HG03280 (cell line): ENCODE measurements around the gene LMBR1.

Source experiments
- ATAC-seq: cut with Tn5 transposase; IDR thresholded peaks from one replicate; pipeline ENCODE4 v1.9.1; 2021; ENCODE audit warnings: mild to moderate bottlenecking, moderate library complexity; ENCODE audit not compliant: unreplicated experiment

LMBR1 gene

DNA sequence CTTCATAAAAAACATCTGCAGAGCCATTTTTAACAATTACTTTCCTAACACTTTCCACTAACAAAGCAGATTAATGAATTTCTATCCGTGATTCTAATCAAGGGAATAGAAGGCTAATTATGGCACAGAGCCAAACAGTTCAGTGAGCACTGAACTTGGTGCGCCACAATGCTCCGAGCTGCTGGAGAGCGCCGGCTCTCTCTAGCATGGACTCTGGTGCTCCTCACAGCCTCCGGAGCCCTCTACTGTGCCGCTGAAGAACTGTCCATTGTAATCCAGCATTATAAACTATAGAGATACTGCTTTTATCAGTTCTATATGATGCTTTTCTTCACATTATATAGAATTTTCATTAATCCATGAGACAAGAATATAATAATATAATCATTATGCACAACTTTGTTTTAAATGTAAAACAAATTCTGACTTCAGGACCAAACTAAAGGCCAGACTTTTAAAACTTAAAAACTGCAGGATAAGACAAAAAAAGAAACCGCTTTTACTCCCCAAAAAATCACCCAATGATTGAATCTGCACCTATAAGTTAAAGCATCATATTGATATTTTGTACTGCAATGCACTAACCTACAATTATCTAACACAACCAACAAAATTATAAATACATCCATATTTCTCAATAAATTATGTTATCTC, 128.8 kb downstream of the LMBR1 start:
- ATAC-seq = no peak

- no peak for ATAC-seq
Observed at GRCh38 chr7:156759579-156760202, 133.3 kb downstream of the LMBR1 start.

DNA sequence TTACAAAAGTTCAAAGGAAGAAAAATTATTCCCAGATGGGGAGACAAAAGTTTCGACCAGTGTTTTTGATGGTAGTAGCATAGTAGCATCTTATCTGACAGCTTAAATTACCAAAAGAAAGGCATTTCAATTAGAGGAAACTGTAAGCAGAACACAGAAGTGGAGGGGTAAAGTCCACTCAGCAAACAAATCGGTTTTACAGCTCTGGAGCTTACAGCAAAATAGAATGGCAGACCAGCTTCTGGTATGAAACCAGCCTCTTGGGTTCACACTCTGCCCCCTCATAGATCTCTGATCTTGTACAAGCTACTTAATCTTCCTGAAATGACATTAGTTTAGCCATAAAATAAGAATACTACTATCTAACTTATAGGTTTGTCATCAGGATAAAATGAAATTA, 133.8 kb downstream of the LMBR1 start:
- no peak for ATAC-seq

- no peak for ATAC-seq
Observed at GRCh38 chr7:156754201-156754600, 138.8 kb downstream of the LMBR1 start.

- no peak for ATAC-seq
Observed at GRCh38 chr7:156753630-156754029, 139.4 kb downstream of the LMBR1 start.

- ATAC-seq = no peak
Observed at GRCh38 chr7:156753229-156753560, 139.8 kb downstream of the LMBR1 start.

DNA sequence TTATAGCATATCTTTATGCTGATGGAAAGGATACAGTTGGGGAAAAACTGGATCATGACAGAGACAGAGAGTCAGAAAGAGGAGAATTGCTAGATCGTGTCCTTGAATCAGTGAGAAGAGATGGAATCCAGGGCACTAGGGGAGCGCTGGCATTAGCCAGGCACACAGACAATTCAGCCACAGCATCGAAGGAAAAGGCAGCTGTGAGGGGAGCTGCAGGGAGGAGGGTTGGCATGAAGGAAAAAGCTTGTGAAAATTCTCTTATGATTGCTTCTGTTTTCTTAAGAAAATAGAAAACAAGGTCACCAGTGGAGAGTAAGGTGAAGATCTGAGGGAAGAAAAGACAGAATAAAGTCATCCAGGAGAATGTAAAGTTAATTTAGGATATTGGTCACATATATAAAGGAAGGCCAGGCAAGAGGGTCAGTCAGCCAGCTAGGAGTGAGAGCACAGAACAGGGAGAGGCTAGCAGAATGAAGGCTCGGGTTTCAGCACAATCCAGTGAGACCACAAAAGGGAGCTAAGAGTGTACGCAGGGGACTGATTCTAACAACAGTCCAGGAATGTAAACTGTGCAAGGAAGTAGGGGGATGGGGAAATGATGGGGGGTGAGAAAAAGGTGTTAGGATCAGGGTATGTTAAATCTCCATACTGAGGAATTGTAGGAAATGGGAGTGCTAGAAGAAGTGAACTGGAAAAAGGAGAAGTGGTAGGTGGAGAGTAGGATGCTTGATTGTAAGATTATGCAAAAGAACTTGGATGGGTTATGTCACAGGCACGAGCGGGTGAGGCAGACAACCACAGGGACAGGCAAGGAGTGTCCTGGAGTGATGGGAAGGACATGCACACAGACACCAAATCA, 140.4 kb downstream of the LMBR1 start:
- ATAC-seq = no peak

GRCh38 chr7:156751319-156751718, 141.7 kb downstream of the LMBR1 start:
- peak; percentile 47 for ATAC-seq

DNA sequence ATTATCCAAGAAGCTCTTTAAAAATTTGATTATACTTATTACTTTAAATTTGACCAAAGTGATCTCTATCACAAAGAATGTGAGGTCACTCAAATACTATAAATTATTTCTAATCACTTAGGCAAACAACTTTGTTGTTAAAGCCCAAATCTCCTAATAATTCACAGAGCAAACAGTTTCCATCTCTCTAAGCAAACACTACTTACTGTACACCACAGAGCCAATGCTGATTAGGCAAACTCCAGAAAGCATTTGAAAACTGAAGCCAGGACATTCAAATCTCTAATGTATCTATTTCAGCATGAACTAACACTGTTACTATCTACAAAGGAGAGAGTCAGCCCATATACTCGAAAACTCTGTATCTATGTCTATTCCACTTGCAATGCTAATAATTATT, 145.3 kb downstream of the LMBR1 start:
- no peak for ATAC-seq

GRCh38 chr7:156746891-156747290, 146.1 kb downstream of the LMBR1 start:
- no peak for ATAC-seq

GRCh38 chr7:156739596-156739995, 153.4 kb downstream of the LMBR1 start:
- ATAC-seq = no peak

DNA sequence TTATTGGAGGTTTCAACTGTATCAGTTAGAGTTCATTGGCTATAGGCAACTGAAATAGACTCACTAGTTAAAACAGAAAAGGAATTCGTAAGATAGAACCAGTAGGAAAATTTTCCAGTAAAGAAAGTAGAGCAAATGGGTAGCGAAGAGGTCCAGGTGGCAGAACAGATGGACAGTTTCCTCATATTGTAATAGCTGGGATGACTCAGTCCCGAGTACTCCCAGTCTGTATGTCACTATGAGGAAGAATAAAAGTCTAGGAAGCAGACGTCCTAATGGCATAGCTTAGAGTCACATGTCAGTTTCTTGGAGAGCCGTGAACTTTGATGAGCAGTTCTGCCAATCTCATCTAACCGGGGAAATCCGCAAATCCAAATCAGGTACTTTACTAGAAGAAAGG, 157.1 kb downstream of the LMBR1 start:
- ATAC-seq = no peak

- ATAC-seq = no peak
Observed at GRCh38 chr7:156733638-156734037, 159.3 kb downstream of the LMBR1 start.

DNA sequence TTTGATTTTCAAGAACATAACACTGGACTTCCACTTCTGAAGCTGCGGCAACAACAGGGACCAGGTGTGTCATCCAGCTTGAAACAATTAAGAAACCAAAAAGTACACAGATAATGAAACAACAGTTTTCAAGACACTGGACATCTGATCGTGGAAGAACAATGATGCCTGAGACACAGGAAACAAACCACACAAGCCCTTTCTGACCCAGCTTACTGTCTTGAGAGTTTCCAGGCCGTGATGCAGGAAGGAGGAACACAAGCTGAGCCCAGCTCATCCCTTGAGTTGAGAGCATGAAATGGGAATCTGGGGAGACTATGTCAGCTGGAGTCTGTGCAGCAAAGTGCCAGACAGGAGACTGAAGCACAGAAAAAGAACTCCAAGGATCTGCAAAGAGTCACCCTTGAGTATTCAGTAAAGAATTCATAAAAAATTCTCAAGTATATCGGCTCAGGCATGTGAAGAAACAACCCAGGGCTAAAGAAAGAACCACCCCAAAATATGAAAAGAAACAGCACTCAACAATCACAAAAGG, 160.8 kb downstream of the LMBR1 start:
- no peak for ATAC-seq

DNA sequence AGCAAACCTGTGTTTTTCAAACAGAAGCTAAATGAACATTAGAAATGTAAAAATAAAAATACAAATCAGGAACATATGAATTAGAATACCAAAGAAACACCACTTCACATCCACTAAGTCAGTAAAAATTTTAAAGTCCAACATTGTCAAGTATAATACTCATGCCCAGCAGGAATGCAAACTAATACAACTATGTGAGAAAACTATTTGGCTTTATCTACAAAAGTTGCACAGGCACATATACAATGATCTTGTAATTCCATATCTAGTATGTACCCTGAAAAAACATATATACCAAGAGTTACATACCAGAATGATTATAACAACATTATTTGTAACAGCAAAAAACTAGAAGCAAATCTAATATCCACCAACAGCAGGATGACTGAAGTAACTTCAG, 161.3 kb downstream of the LMBR1 start:
- no peak for ATAC-seq

GRCh38 chr7:156725936-156726335, 167.0 kb downstream of the LMBR1 start:
- ATAC-seq = no peak

GRCh38 chr7:156725073-156725472, 167.9 kb downstream of the LMBR1 start:
- ATAC-seq = no peak

DNA sequence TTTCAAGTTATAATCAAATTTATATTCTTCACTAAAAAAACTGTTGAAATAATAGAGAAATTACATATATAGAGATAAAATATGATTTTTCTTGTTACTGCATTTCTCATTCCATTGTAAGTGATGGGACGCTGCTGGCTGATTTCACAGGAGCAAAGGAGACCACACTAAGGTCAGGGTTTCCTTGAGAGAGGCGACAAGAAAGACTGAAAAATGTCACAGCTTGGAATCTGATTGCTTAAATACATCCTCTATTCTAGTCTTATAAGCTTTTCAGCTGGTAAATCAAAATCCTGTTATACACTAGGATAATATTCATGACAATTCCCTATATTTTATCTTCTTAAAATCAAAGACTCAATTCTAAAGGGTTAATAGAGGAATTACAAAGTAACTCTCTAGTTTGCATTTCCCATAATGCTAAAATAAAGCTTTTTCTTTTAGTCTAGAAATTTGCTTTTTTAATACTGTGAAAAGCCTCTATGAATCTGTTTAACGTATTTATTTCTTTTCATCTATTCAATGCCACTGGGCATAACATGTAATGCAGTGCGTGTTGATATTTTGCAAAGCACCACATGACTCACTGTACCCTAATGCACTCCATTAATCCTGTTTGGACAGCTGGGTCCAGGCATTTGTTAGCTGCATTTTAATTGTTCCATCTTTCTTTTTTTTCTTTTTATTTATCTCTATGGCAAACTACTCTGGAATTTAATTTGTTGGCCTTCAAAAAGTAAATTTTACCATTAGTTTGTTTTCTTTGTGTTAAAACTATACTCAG, 170.7 kb downstream of the LMBR1 start:
- ATAC-seq = no peak

DNA sequence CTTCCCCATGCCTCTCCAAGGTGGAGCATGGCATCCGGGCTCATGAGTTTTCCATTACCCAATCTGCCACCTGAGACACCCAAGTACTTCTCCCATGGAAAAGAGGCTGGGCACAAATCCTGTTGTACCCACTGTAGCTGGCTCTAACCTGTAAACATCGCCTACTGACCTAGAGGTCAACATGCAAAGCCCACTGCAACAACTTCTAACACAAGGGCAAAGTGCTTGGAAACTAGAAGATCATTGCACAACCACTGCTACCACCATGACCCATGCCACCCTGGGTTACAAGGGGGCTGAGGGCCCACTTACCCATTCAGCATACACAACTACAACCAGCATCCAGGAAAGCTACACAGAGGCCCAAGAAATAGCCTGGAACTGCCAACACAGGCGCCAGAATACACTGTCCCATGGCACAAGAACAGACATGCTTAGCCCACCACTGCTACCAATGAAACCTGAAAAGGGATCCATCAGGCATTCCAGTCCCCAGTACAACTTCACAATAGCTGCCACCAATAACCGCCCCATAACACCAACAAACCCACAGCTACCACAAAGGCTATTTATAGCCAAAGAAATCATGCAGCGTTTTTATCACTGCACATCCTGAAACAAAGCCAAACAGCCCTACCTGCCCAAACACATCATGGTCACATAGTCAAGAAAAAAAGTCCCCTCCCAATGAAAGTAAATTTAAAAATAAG, 189.1 kb downstream of the LMBR1 start:
- no peak for ATAC-seq

GRCh38 chr7:156703209-156703608, 189.8 kb downstream of the LMBR1 start:
- ATAC-seq = no peak
